Kidney (tissue), 14 donors: Measurements from ENCODE around the gene NBPF12. TPM values are rescaled to one million over a fixed set of nuclear protein-coding genes. Genes with fewer than 3 reads are reported as not detected.
"Not testable (repeated sequence)": the region's sequence is repeated elsewhere in the genome, so short reads cannot be mapped to it uniquely, and the experiment has no call there.

Experiments
- DNase-seq, 5 donors: peaks; one replicate each; pipeline ENCODE4 v3.0.0-alpha.2; 2013 to 2020
- FAIRE-seq: peaks from 2 replicates; lab custom pipeline; 2012; peaks lifted over from hg19 to GRCh38; lab: Jason Lieb, UNC
- H3K27ac ChIP-seq, 2 donors: one replicate each; pipeline ENCODE4 v1.7.0; 2013; ENCODE audit warnings: low read depth in 2 of 2, low read length in 2 of 2, inconsistent platforms in 1 of 2
- H3K27me3 ChIP-seq: one replicate; pipeline ENCODE4 v1.7.1; 2013; ENCODE audit warnings: low read length, inconsistent platforms; ENCODE audit not compliant: control insufficient read depth, insufficient read depth
- H3K36me3 ChIP-seq, 3 donors: one replicate each; pipeline versions ENCODE4 v1.7.0 to v1.7.1; 2013; ENCODE audit warnings: low read length in 3 of 3, control low read depth in 1 of 3, inconsistent platforms in 1 of 3; ENCODE audit not compliant: insufficient read depth in 3 of 3, control insufficient read depth in 2 of 3
- H3K4me1 ChIP-seq, 3 donors: one replicate each; pipeline versions ENCODE4 v1.7.0 to v1.7.1; 2013; ENCODE audit warnings: low read length in 3 of 3, inconsistent platforms in 1 of 3, low read depth in 1 of 3; ENCODE audit not compliant: control insufficient read depth in 2 of 3, insufficient read depth in 2 of 3
- H3K4me3 ChIP-seq, 3 donors: one replicate each; pipeline versions ENCODE4 v1.7.0 to v1.8.1; 2013; ENCODE audit warnings: low read length in 3 of 3, control low read depth in 1 of 3, inconsistent platforms in 1 of 3
- H3K9ac ChIP-seq, 3 donors: one replicate each; pipeline versions ENCODE4 v1.7.0 to v1.7.1; 2013; ENCODE audit warnings: low read length in 3 of 3, control low read depth in 1 of 3, inconsistent platforms in 1 of 3
- H3K9me3 ChIP-seq, 3 donors: one replicate each; pipeline versions ENCODE4 v1.7.0 to v1.7.1; 2013; ENCODE audit warnings: low read length in 3 of 3, control low read depth in 1 of 3, inconsistent platforms in 1 of 3; ENCODE audit not compliant: control insufficient read depth in 2 of 3, insufficient read depth in 1 of 3
- intact Hi-C: fragments of 100-400 bp; cut with DNase I; formaldehyde crosslinking; loops from one replicate; pipeline ENCODE4 v1.11.1; 2022
- polyA plus RNA-seq: library from polyadenylated mRNA; stranded (reverse); fragments of 350-450 nt; fragmentation: Illumina TruSeq; extraction: RNeasy Lipid Tissue Mini Kit (QIAGEN cat#74804); gene quantifications from one replicate; pipeline ENCODE4 v1.2.3, GENCODE V29; 2014; ENCODE audit warnings: low read depth, low replicate concordance; ENCODE audit not compliant: insufficient read depth
- total RNA-seq: library from RNA; stranded (reverse); fragmentation: NEBNext Ultra II Directional; extraction: Animal tissue kit (Norgen Biotek cat#: 25700); gene quantifications from one replicate; pipeline ENCODE4 v1.2.1, GENCODE V29; 2021
- TF ChIP-seq, protein P1 (sequence below): IDR thresholded peaks from 3 replicates; pipeline ENCODE4 v1.5.1; 2012; ENCODE audit warnings: mild to moderate bottlenecking, moderate library complexity, borderline replicate concordance; ENCODE audit not compliant: insufficient read depth; ENCODE audit errors: extremely low read depth
- donor health status: control.
- donor health status: control.
- donor health status: control.
- donor health status: control.
- donor health status: control.
- donor health status: DM: yes; HTN: yes; CAD: no.
- donor health status: Normal renal cell carcinoma (clear cell type).

The NBPF12 gene
- total and polyA plus RNA-seq, 2 donors from 2014 or later: 4.5 to 13.3 TPM

DNA sequence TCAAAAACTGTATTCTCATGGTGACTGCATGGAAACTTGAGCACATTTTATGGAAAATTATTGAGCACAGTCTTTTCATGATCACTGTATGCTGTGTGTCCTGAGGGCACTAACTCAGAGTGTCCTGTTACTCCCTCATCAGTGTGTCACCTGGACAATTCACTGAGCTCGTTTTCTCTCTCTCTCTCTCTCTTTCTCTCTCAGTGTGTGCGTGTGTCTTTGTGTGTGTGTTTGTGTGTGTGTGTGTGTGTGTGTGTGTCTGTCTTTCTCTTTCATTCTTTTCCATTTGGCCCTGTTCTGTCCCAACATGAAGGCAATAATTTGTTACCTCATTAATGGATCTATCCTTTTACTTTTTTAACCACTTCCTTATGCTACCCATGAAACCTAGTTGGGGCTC is 49.4 kb downstream of the NBPF12 start:
- H3K9ac ChIP-seq, intact Hi-C loops, DNase-seq, H3K27ac ChIP-seq, H3K36me3 ChIP-seq, H3K27me3 ChIP-seq, H3K4me3 ChIP-seq, H3K9me3 ChIP-seq, H3K4me1 ChIP-seq, FAIRE-seq: not testable (repeated sequence)

DNA sequence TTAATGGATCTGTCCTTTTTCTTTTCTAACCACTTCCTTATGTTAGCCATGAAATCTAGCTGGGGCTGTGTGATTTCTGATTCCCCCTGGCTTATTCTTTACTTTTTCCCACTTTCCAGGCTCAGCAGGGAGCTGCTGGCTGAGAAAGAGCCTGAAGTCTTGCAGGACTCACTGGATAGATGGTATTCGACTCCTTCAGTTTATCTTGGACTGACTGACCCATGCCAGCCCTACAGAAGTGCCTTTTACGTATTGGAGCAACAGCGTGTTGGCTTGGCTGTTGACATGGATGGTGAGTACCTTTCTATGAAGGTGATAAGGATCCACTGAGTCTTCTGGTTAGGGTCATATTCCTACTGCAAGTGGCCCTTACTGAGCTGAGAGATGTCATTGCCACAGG is 51.3 kb downstream of the NBPF12 start:
- H3K4me1 ChIP-seq, DNase-seq, H3K9ac ChIP-seq, H3K27me3 ChIP-seq, FAIRE-seq, H3K9me3 ChIP-seq, intact Hi-C loops, H3K4me3 ChIP-seq, H3K36me3 ChIP-seq, H3K27ac ChIP-seq: not testable (repeated sequence)

DNA sequence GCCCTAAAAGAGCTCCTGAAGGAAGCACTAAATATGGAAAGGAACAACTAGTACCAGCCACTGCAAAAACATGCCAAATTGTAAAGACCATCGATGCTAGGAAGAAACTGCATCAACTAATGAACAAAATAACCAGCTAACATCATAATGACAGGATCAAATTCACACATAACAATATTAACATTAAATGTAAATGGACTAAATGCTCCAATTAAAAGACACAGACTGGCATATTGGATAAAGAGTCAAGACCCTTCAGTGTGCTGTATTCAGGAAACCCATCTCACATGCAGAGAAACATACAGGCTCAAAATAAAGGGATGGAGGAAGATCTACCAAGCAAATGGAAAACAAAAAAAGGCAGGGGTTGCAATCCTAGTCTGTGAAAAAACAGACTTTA is 70.4 kb downstream of the NBPF12 start:
- H3K27me3 ChIP-seq, H3K36me3 ChIP-seq, H3K4me3 ChIP-seq, H3K9me3 ChIP-seq, H3K9ac ChIP-seq, intact Hi-C loops, H3K4me1 ChIP-seq, H3K27ac ChIP-seq, DNase-seq, FAIRE-seq: not testable (repeated sequence)

DNA sequence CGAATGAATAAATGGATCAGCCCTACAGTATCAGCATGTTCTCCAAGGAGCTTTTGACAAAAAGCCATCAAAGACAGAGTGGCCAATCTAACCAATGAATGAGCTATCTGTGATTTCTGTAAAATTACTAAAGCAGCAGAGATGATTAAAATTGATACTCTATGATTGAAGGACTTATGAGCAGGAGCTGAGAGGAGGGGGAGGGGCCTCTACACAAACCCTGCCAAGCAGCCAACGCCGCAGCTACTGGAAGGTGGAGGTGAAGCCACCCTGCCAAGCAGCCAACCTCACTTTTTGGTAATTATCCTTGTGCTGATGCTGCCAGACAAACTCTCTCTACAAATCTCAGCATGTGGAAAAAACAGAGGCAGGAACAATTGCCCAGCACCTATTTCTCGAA is 88.9 kb downstream of the NBPF12 start:
- H3K27me3 ChIP-seq, DNase-seq, FAIRE-seq, H3K9me3 ChIP-seq, H3K4me3 ChIP-seq, intact Hi-C loops, H3K9ac ChIP-seq, H3K36me3 ChIP-seq, H3K4me1 ChIP-seq, H3K27ac ChIP-seq: not testable (repeated sequence)

DNA sequence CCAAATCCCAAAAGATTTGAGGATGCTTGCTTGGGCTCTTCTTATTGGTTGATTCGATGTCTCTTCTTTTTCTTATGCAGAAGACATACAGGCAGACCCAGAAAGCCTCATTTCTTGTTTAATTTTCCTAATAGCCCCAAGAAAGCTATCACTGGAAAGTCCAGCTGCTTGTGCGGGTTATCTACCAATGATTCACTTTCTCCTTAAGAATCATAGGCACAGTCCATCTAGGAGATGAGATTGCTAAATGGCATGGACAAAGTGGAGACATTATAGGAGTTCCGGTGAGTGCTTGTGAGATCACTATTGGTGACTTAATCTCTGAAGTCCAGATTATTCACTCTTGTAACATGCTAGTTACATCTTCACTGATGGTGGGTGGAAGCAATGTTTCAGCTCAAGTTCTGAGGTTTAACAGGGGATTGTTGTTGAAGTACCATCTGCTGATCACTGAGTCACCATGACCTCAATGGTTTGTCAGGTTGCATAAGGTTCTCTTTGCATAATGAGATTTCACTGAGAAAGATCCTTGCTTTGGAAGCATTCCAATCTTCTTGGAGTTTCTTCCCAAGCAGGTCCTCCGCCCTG is 92.0 kb downstream of the NBPF12 start:
- DNase-seq, H3K36me3 ChIP-seq, intact Hi-C loops, FAIRE-seq, H3K27me3 ChIP-seq, H3K4me1 ChIP-seq, H3K27ac ChIP-seq, H3K9ac ChIP-seq, H3K4me3 ChIP-seq, H3K9me3 ChIP-seq: not testable (repeated sequence)

DNA sequence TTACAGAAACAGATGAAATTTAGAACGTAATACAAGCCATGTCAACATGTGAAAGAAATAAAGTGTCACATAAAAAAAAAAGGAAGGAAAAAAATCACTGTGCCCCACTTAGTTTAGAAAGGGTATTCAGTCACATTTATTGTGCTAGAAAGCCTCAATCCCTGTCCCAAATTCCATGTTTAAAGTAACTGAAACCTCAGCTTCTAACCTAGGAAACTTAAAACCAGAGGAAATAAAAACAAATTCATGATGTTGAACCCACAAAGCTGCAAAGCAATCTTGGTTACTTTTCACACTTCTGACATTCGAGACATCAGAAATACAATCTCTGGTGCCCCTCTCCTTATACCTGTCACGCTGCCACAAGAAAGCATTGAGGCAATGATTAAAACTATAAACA is 101.8 kb downstream of the NBPF12 start:
- Histone ChIP-seq H3K9ac (no peak overlapping the region), H3K27ac (no peak overlapping the region), H3K4me1 (no peaks in the 10 kb centered on the region), H3K9me3 (no peaks in the 10 kb centered on the region), H3K27me3 (no peaks in the 10 kb centered on the region), H3K36me3 (no peaks in the 10 kb centered on the region), H3K4me3 (no peak overlapping the region)
- peak in 2 of 5 donors; percentile 53 to 67 for DNase-seq
- intact Hi-C loops: no loop called here
- FAIRE-seq: no peak
- TF ChIP-seq, protein P1, sequence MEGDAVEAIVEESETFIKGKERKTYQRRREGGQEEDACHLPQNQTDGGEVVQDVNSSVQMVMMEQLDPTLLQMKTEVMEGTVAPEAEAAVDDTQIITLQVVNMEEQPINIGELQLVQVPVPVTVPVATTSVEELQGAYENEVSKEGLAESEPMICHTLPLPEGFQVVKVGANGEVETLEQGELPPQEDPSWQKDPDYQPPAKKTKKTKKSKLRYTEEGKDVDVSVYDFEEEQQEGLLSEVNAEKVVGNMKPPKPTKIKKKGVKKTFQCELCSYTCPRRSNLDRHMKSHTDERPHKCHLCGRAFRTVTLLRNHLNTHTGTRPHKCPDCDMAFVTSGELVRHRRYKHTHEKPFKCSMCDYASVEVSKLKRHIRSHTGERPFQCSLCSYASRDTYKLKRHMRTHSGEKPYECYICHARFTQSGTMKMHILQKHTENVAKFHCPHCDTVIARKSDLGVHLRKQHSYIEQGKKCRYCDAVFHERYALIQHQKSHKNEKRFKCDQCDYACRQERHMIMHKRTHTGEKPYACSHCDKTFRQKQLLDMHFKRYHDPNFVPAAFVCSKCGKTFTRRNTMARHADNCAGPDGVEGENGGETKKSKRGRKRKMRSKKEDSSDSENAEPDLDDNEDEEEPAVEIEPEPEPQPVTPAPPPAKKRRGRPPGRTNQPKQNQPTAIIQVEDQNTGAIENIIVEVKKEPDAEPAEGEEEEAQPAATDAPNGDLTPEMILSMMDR: no peak

DNA sequence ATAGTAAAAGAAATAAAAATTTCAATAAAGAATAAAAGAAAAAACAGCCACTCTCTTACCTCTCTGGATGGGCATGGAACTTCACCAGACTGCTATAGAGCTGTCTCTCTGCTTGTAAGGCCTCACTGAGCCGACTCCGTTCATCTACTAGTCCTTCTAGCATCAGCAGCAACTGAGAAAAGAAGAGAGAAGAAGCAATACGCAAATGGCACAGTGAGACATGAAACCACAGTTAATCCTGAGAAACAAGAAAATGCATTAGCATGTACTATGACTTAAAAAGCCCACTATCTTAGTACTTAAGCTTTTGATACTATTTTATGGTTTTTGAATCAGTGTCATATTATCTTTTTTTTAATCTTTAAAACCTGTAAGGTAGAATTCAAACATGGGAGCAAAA is 104.8 kb downstream of the NBPF12 start:
- H3K36me3 ChIP-seq, H3K4me1 ChIP-seq, intact Hi-C loops, H3K27me3 ChIP-seq, DNase-seq, H3K9me3 ChIP-seq, FAIRE-seq, H3K9ac ChIP-seq, H3K27ac ChIP-seq, H3K4me3 ChIP-seq: not testable (repeated sequence)

DNA sequence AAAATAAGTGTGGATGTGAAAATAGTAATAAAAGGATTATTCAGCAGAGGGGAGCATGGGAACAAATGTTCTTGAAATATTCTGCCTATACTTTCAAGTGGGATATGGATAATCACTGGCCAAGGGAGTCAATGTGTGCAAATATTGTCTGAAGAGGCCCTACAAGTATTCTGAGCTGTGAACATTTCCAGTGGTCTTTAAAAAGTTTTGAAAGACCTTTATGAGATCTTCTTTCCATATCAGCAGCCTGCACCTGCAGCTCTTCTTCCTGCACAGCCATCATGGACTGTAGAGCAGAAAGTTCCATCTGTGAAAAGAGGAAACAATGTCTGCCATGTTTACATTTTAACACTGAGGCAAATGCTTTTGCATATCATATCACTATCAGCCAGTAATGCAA is 106.4 kb downstream of the NBPF12 start:
- H3K9ac ChIP-seq, FAIRE-seq, H3K4me1 ChIP-seq, H3K4me3 ChIP-seq, H3K36me3 ChIP-seq, H3K9me3 ChIP-seq, DNase-seq, H3K27me3 ChIP-seq, H3K27ac ChIP-seq, intact Hi-C loops: not testable (repeated sequence)
